ENCODE results near the gene CNFN. TPM values are rescaled to one million over a fixed set of nuclear protein-coding genes. Genes with fewer than 3 reads are reported as not detected.
A peak's percentile ranks its signal among the peaks of the same experiment; 100 is the strongest.

Gene CNFN
- total RNA-seq, 1 donor from 2014 or later: 2.9 TPM

DNA sequence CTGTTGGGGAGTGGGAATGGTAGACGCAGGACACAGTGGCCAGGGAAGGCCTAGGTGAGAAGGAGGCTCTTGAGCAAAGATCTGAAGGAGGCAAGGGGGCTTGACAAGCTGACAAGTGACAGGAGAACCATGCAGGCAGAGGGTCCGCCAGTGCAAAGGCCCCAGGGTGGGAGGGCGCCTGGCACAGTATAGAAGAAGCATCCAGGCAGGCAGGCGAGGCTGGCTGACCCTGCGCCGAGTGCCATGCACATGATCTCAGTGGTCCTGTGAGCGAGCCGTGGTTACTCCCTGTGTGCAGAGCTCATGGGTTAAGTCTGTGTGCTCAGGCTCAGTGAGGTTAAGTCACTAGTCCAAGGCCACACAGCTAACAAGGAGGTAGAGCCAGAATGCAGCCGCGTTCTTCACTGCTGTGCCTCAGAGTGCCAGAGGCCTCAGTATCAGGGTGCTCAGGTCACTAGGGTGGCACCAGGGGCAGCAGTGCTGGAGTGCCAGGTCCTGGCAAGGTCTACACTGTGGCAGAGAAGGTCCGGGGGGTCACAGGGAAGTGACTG is 15.2 kb downstream of the CNFN start:
- Mint-ChIP-seq H3K36me3 (ENCODE audit: insufficient read depth) (peaks cover 10% of the 10 kb centered on the region), H3K4me3 (ENCODE audit: low read depth) (no peak overlapping the region)

DNA sequence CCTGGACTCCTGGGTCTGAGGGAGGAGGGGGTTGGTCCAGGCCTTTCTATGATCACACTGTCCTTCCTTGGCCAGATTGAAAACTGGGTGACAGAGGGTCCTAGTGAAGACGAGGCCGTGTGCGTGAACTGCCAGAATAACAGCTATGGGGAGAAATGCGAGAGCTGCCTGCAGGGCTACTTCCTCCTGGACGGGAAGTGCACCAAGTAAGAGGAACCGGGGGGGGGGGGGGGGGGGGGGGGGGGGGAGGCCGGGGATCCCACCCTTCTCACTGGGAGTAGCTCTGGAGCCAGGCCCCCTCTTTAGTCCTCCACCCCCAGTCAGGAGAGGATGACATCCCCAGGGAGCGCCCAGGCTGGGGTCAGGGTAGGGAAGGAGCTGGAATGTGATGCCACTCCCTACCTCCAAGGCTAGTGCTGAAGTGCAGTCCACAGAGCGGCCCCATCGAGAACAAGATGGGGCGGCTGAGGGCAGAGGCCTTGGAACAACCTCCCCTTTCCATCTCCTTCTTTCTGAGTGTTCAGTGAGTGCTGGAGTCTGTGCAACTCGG is 19.4 kb downstream of the CNFN start:
- DNase-seq (ENCODE audit: low spot score, unreplicated experiment): no peak
- Mint-ChIP-seq H3K27me3 (no peaks in the 10 kb centered on the region), H3K36me3 (ENCODE audit: insufficient read depth) (peaks cover 14% of the 10 kb centered on the region), H3K27ac (no peak overlapping the region), H3K4me3 (ENCODE audit: low read depth) (no peak overlapping the region), H3K9me3 (ENCODE audit: low read depth) (no peaks in the 10 kb centered on the region), H3K4me1 (ENCODE audit: low read depth) (no peaks in the 10 kb centered on the region)
- TF ChIP-seq, protein P1, sequence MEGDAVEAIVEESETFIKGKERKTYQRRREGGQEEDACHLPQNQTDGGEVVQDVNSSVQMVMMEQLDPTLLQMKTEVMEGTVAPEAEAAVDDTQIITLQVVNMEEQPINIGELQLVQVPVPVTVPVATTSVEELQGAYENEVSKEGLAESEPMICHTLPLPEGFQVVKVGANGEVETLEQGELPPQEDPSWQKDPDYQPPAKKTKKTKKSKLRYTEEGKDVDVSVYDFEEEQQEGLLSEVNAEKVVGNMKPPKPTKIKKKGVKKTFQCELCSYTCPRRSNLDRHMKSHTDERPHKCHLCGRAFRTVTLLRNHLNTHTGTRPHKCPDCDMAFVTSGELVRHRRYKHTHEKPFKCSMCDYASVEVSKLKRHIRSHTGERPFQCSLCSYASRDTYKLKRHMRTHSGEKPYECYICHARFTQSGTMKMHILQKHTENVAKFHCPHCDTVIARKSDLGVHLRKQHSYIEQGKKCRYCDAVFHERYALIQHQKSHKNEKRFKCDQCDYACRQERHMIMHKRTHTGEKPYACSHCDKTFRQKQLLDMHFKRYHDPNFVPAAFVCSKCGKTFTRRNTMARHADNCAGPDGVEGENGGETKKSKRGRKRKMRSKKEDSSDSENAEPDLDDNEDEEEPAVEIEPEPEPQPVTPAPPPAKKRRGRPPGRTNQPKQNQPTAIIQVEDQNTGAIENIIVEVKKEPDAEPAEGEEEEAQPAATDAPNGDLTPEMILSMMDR (IDR thresholded peaks at IDR 0.05; ENCODE audit: unreplicated experiment): no peak

More for the DNA sequence above, 15.2 kb downstream of the CNFN start:
- Mint-ChIP-seq H3K9me3 (ENCODE audit: low read depth) (no peaks in the 10 kb centered on the region), H3K27ac (no peak overlapping the region), H3K27me3 (peaks cover 3% of the 10 kb centered on the region), H3K4me1 (ENCODE audit: low read depth) (no peaks in the 10 kb centered on the region)
- TF ChIP-seq, protein P1 (IDR thresholded peaks at IDR 0.05; ENCODE audit: unreplicated experiment): no peak
- DNase-seq (ENCODE audit: low spot score, unreplicated experiment): no peak

DNA sequence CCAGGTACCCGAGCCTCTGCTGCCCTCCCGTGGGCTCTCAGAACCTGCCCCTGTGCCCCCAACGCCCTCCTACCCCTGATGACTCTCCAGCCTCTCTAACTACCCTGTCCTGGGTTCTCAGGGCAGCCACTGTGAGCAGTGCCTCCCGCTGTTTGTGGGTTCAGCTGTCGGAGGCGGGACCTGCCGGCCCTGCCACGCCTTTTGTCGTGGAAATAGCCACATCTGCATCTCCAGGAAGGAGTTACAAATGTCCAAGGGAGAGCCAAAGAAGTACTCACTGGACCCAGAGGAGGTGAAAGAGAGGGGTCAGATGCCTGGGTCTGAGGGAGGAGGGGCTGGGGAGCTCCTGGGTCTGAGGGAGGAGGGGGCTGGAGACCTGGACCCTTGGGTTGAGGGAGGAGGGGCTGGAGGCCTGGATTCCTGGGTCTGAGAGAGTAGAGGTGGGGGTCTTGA is 20.0 kb downstream of the CNFN start:
- Mint-ChIP-seq H3K9me3 (ENCODE audit: low read depth) (no peaks in the 10 kb centered on the region), H3K4me3 (ENCODE audit: low read depth) (no peak overlapping the region), H3K27me3 (no peaks in the 10 kb centered on the region), H3K4me1 (ENCODE audit: low read depth) (no peaks in the 10 kb centered on the region), H3K27ac (no peak overlapping the region), H3K36me3 (ENCODE audit: insufficient read depth) (peaks cover 14% of the 10 kb centered on the region)
- no peak for DNase-seq (ENCODE audit: low spot score, unreplicated experiment)
- TF ChIP-seq, protein P1 (IDR thresholded peaks at IDR 0.05; ENCODE audit: unreplicated experiment): no peak

DNA sequence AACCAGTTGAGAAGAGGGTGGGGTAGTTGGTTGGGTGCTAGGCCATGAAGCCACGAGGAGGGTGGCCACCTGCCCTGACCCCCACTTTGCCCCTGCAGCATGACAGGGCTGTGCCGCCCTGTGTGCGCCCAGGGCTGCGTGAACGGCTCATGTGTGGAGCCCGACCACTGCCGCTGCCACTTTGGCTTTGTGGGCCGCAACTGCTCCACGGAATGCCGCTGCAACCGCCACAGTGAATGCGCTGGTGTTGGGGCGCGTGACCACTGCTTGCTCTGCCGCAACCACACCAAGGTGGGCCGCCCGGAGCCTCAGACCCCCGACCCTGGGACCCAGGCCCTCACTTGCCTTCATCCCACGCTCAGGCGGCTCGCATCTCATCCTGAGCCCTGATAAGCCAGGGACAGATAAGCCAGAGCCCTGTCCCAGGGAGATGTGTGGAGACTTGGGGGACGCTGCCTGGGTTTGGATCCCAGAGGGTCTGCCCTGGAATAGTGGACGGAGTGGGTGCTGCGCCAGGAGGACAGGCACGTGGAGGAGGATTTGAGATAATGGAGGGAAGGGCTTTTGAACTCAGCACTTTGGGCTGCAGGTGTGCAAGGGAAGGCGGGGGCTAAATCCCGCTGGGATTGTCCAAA is 20.5 kb downstream of the CNFN start:
- no peaks in the 10 kb centered on the region for H3K27me3 Mint-ChIP-seq
- H3K4me3 Mint-ChIP-seq (ENCODE audit: low read depth): no peak overlapping the region
- peak overlapping the region; percentile 79 for H3K27ac Mint-ChIP-seq
- H3K36me3 Mint-ChIP-seq (ENCODE audit: insufficient read depth): peaks cover 13% of the 10 kb centered on the region
- H3K9me3 Mint-ChIP-seq (ENCODE audit: low read depth): no peaks in the 10 kb centered on the region
- no peak for DNase-seq (ENCODE audit: low spot score, unreplicated experiment)
- TF ChIP-seq, protein P1 (IDR thresholded peaks at IDR 0.05; ENCODE audit: unreplicated experiment): no peak
- no peaks in the 10 kb centered on the region for H3K4me1 Mint-ChIP-seq (ENCODE audit: low read depth)

DNA sequence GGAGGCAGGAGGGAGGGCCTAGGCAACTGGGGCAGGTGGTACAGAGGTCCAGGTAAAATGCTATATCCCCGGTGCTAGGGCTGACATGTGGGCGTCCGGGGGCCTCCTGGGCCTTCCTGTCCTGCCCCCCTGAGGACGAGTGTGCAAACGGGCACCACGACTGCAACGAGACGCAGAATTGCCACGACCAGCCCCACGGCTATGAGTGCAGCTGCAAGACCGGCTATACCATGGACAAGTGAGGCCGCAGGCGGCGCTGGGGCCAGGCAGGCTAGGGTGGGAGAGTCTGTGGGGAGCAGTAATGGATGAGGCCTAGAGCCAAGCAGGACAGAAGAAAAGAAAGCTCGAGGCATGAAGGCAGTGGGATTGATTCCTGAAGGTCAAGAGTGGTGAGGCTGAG is 21.3 kb downstream of the CNFN start:
- TF ChIP-seq, protein P1 (IDR thresholded peaks at IDR 0.05; ENCODE audit: unreplicated experiment): no peak
- DNase-seq (ENCODE audit: low spot score, unreplicated experiment): no peak
- Mint-ChIP-seq H3K27me3 (no peaks in the 10 kb centered on the region), H3K4me3 (ENCODE audit: low read depth) (no peak overlapping the region), H3K9me3 (ENCODE audit: low read depth) (no peaks in the 10 kb centered on the region), H3K27ac (no peak overlapping the region), H3K4me1 (ENCODE audit: low read depth) (no peaks in the 10 kb centered on the region), H3K36me3 (ENCODE audit: insufficient read depth) (peaks cover 17% of the 10 kb centered on the region)
